Right lobe of liver (tissue), 6 donors: ENCODE measurements around the gene ZFX. TPM values are rescaled to one million over a fixed set of nuclear protein-coding genes. Genes with fewer than 3 reads are reported as not detected.

Source experiments
- ATAC-seq, 4 donors: fragments of 200-7000 bp; cut with Tn5 transposase; one replicate each; pipeline ENCODE4 v1.9.1; 2020; ENCODE audit warnings: mild to moderate bottlenecking in 4 of 4, moderate library complexity in 4 of 4
- DNase-seq, 3 donors: peaks; one replicate each; pipeline ENCODE4 v3.0.0-alpha.2; 2020
- H3K27ac ChIP-seq, 3 donors: fragments of 200-600 bp; one replicate each; pipeline ENCODE4 v1.8.0; 2022
- H3K27me3 ChIP-seq, 2 donors: fragments of 200-600 bp; one replicate each; pipeline ENCODE4 v1.8.0; 2022
- H3K36me3 ChIP-seq, 4 donors: fragments of 200-600 bp; sonication (generic) in 1 of 4; one replicate each; pipeline versions ENCODE4 v1.5.1 to v1.8.0; 2017 to 2022; ENCODE audit warnings: control low read depth in 1 of 4
- H3K4me1 ChIP-seq, 4 donors: fragments of 200-600 bp; sonication (generic) in 1 of 4; one replicate each; pipeline versions ENCODE4 v1.5.1 to v1.8.0; 2017 to 2022; ENCODE audit warnings: control low read depth in 1 of 4
- H3K4me3 ChIP-seq, 3 donors: fragments of 200-600 bp; one replicate each; pipeline ENCODE4 v1.8.0; 2022
- H3K9me3 ChIP-seq, 4 donors: fragments of 200-600 bp; sonication (generic) in 1 of 4; one replicate each; pipeline versions ENCODE4 v1.5.1 to v1.8.0; 2017 to 2022; ENCODE audit warnings: control low read depth in 1 of 4
- POLR2A ChIP-seq: fragments of 450-650 bp; IDR thresholded peaks from one replicate; pipeline ENCODE4 v1.6.1; 2017; ENCODE audit warnings: antibody characterized with exemption, mild to moderate bottlenecking
- WGBS: methylation state at CpG from one replicate; pipeline ENCODE4 v1.1.6; 2018; ENCODE audit warnings: low coverage, low lambda C conversion rate; ENCODE audit not compliant: insufficient coverage; ENCODE audit errors: missing lambda C conversion rate; 5-methylcytosine and 5-hydroxymethylcytosine counted together
- intact Hi-C, 2 donors: fragments of 100-400 bp; cut with DNase I; formaldehyde crosslinking; loops; one replicate each; pipeline versions ENCODE4 v1.11.2 to v1.14.1; 2022
- long read RNA-seq: library from polyadenylated mRNA; unstranded; transcript quantifications from one replicate; pipeline ENCODE4 v2.0.0, GENCODE V29; 2019
- total RNA-seq, 6 experiments: library from RNA; depleted of rRNA in 2 of 6; stranded (reverse); fragments of >200 nt in 2 of 6; fragmentation: NEBNext Ultra II Directional in 3 of 6; extraction: Animal tissue kit (Norgen Biotek cat#: 25700) in 3 of 6; gene quantifications; one replicate each; pipeline versions ENCODE4 v1.1.0 to v1.2.4, GENCODE V29; 2016 to 2023
- TF ChIP-seq, protein P1 (sequence below), 4 donors: fragments of 200-600 bp in 3 of 4; fragments of 450-650 bp in 1 of 4; IDR thresholded peaks; one replicate each; pipeline versions ENCODE4 v1.5.1 to v1.8.0; 2016 to 2022; ENCODE audit warnings: antibody characterized with exemption in 4 of 4, mild to moderate bottlenecking in 2 of 4
- donor health status: DM: no; HTN: yes; CAD: no.
- donor health status: DM: no; HTN: no; CAD: no.
- donor health status: DM: no; HTN: no; CAD: no.
- donor health status: DM: no; HTN: yes; CAD: no.
- donor health status: DM: no; HTN: yes; CAD: no.

ZFX gene
- 10 to 100 TPM; 16.4 to 31.7 (median 23.5) TPM for total RNA-seq
- long read RNA-seq, partial matches to known transcripts = 0 of 5 reads
- long read RNA-seq, other reads (novel, unspliced or antisense) = 5 of 5 reads

DNA sequence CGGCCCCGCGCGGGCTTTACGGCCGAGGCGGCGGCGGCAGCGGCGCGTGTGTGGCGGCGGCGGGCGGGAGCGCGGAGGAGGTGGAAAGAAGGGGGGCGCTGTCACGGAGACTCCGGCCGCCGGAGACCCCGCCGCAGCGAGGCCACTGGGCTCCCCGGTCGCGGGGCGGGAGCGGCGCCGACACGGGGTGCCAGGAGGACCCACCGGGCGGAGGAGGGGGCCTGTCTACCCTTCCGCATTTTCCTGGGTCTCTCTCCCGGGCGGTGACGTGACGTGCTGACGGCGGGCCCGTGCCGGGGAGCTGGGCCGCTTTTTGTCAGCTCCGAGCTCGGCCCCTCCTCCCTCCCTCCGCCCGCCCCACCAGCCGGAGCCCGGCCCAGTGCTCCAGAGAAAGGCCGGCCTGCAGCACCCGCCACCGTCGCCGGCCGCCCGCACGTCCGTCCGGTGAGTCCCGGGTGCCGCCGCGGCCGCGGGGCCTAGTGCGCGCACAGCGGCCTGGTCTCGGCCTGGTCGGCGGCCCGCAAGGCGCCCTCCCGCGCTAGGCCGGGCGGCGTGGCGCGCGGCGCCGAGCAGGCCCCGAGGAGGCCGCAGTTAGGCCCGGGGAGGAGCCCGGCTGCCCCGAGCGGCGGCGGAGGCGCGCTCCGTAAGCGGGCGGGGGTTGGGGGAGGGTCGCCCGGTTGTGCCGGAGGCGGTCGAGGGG, at the start of gene ZFX:
Gene ZFX (plus strand): TSS at position 379 of the 700 bp plus-strand sequence. CDS start 23,014 bp downstream, outside the sequence.
- intact Hi-C loops = no loop called here
- ATAC-seq = peak; percentile 53 to 81 (median 64)

DNA sequence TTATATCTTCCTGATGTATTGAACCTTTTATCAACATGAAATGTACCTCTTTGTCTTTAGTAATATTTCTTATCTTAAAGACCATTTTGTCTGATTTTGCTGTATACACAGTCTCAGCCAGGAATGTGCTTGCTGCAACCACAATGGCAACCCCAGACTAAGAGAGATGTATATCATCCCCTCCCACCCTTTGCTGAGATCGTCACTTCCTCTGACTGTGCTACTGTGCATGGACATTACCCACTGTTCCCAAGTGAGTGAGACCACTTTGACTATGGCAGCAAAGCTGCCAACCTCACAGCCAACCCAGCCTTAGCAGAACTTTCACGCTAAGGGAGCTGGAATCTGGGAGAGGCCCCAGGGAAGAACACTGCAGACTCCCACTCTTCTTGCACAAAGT, 48.8 kb upstream of the ZFX start:
- WGBS = 57% methylated on average over 2 of the region's 2 CpGs
- Histone ChIP-seq H3K9me3 (no peaks in the 10 kb centered on the region), H3K36me3 (no peaks in the 10 kb centered on the region), H3K27me3 (no peaks in the 10 kb centered on the region), H3K4me3 (no peak overlapping the region), H3K4me1 (no peaks in the 10 kb centered on the region), H3K27ac (no peak overlapping the region)
- intact Hi-C loops = no loop called here
- no peak for TF ChIP-seq POLR2A
- TF ChIP-seq, protein P1, sequence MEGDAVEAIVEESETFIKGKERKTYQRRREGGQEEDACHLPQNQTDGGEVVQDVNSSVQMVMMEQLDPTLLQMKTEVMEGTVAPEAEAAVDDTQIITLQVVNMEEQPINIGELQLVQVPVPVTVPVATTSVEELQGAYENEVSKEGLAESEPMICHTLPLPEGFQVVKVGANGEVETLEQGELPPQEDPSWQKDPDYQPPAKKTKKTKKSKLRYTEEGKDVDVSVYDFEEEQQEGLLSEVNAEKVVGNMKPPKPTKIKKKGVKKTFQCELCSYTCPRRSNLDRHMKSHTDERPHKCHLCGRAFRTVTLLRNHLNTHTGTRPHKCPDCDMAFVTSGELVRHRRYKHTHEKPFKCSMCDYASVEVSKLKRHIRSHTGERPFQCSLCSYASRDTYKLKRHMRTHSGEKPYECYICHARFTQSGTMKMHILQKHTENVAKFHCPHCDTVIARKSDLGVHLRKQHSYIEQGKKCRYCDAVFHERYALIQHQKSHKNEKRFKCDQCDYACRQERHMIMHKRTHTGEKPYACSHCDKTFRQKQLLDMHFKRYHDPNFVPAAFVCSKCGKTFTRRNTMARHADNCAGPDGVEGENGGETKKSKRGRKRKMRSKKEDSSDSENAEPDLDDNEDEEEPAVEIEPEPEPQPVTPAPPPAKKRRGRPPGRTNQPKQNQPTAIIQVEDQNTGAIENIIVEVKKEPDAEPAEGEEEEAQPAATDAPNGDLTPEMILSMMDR (IDR thresholded peaks at IDR 0.05) = no peak
- no peak for ATAC-seq
- no peak for DNase-seq

More for the DNA sequence above, at the start of gene ZFX:
- H3K9me3 ChIP-seq = no peaks in the 10 kb centered on the region
- peak within 1 kb of the TSS; percentile 71 to 83 (median 71) for H3K4me3 ChIP-seq
- 0% methylated on average over 9 of the region's 104 CpGs for WGBS
- peak; percentile 71 for TF ChIP-seq POLR2A
- TF ChIP-seq, protein P1 (IDR thresholded peaks at IDR 0.05) = peak; percentile 9 to 33 (median 12)
- no peaks in the 10 kb centered on the region for H3K27me3 ChIP-seq
- H3K36me3 ChIP-seq = no peaks in the 10 kb centered on the region
- peaks cover 0 to 45% (median 15%) of the 10 kb centered on the region in 4 donors for H3K4me1 ChIP-seq
- peak within 1 kb of the TSS; percentile 94 to 98 (median 97) for H3K27ac ChIP-seq
- peak; percentile 69 to 88 (median 80) for DNase-seq

DNA sequence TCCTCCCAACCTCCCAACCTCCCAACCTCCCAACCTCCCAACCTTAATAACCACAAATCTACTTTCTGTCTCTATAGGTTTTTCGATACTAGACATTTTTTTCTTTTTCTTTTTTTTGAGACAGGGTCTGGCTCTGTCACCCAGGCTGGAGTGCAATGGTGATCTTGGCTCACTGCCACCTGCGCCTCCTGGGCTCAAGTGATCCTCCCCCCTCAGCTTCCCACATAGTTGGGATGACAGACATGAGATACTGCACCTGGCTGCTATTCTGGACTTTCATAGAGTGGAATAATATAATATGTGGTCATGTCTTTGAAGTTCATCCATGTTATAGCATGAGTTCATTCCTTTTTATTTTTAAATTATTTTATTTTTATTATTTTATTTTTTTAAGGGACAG, 39.5 kb upstream of the ZFX start:
- Histone ChIP-seq H3K27me3 (no peaks in the 10 kb centered on the region), H3K9me3 (no peaks in the 10 kb centered on the region), H3K36me3 (no peaks in the 10 kb centered on the region), H3K27ac (no peak overlapping the region), H3K4me1 (no peaks in the 10 kb centered on the region), H3K4me3 (no peak overlapping the region)
- ATAC-seq = no peak
- intact Hi-C loops = no loop called here
- 80% methylated on average over 2 of the region's 2 CpGs for WGBS
- no peak for DNase-seq
- no peak for TF ChIP-seq POLR2A
- TF ChIP-seq, protein P1 (IDR thresholded peaks at IDR 0.05) = no peak

DNA sequence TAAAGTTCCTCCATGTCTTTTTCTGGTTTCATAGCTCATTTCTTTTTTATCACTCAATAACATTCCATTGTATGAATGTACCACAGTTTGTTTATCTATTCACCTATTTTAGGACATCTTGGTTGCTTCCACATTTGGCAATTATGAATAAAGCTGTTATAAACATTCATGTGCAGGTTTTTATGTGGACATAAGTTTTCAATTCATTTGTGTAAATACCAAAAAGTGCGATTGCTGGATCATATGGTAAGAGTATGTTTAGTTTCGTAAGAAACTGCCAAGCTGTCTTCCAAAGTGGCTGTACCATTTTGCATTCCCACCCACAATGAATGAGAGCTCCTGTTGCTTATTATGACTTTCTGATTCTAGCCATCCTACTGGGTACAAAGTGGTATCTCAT, 36.3 kb upstream of the ZFX start:
- H3K9me3 ChIP-seq = no peaks in the 10 kb centered on the region
- peaks cover 0 to 4% (median 0%) of the 10 kb centered on the region in 4 donors for H3K4me1 ChIP-seq
- no peak for TF ChIP-seq POLR2A
- TF ChIP-seq, protein P1 (IDR thresholded peaks at IDR 0.05) = no peak
- no peak for ATAC-seq
- WGBS = 86% methylated on average over 2 of the region's 2 CpGs
- no peak overlapping the region for H3K4me3 ChIP-seq
- no peak overlapping the region for H3K27ac ChIP-seq
- no peaks in the 10 kb centered on the region for H3K27me3 ChIP-seq
- DNase-seq = no peak
- H3K36me3 ChIP-seq = no peaks in the 10 kb centered on the region
- intact Hi-C loops = no loop called here
